ENCODE results near the gene UGT2A1.

Gene UGT2A1

GRCh38 chr4:69589884-69590283 is 63.2 kb downstream of the UGT2A1 start:
- no peak for TF ChIP-seq ZFX (IDR thresholded peaks at IDR 0.05)
- no peak for TF ChIP-seq CTCF (conservative IDR thresholded peaks at IDR 0.05)
- no peak overlapping the region for H3K27ac ChIP-seq

GRCh38 chr4:69584135-69584534 is 68.9 kb downstream of the UGT2A1 start:
- no peak for TF ChIP-seq CTCF (conservative IDR thresholded peaks at IDR 0.05)
- no peak for TF ChIP-seq ZFX (IDR thresholded peaks at IDR 0.05)
- no peak overlapping the region for H3K27ac ChIP-seq

- no peak overlapping the region for H3K27ac ChIP-seq
- TF ChIP-seq ZFX (IDR thresholded peaks at IDR 0.05) (no peak), CTCF (conservative IDR thresholded peaks at IDR 0.05) (no peak)
These were observed 69.5 kb downstream of the UGT2A1 start for GRCh38 chr4:69583543-69583942.

GRCh38 chr4:69577245-69577644 is 75.8 kb downstream of the UGT2A1 start:
- H3K27ac ChIP-seq = no peak overlapping the region
- TF ChIP-seq ZFX (IDR thresholded peaks at IDR 0.05) (no peak), CTCF (conservative IDR thresholded peaks at IDR 0.05) (no peak)

- TF ChIP-seq ZFX (IDR thresholded peaks at IDR 0.05) (no peak), CTCF (conservative IDR thresholded peaks at IDR 0.05) (no peak)
These were observed 76.7 kb downstream of the UGT2A1 start for GRCh38 chr4:69576251-69576877.

GRCh38 chr4:69568787-69569186 is 84.3 kb downstream of the UGT2A1 start:
- TF ChIP-seq CTCF (conservative IDR thresholded peaks at IDR 0.05) (no peak), ZFX (IDR thresholded peaks at IDR 0.05) (no peak)

More at GRCh38 chr4:69576251-69576877, 76.7 kb downstream of the UGT2A1 start:
- H3K27ac ChIP-seq = no peak overlapping the region

GRCh38 chr4:69563424-69563823 is 89.6 kb downstream of the UGT2A1 start:
- no peak overlapping the region for H3K27ac ChIP-seq
- TF ChIP-seq ZFX (IDR thresholded peaks at IDR 0.05) = no peak
- TF ChIP-seq CTCF (conservative IDR thresholded peaks at IDR 0.05) = no peak

More at GRCh38 chr4:69568787-69569186, 84.3 kb downstream of the UGT2A1 start:
- no peak overlapping the region for H3K27ac ChIP-seq
